ENCODE results near the gene PLA2G15. TPM values are rescaled to one million over a fixed set of nuclear protein-coding genes. Genes with fewer than 3 reads are reported as not detected.

PLA2G15 gene
- total and polyA plus RNA-seq, 2 donors (not counting 1 experiment from before 2014, with no cell fraction given), result 22.2 to 28.7 TPM

DNA sequence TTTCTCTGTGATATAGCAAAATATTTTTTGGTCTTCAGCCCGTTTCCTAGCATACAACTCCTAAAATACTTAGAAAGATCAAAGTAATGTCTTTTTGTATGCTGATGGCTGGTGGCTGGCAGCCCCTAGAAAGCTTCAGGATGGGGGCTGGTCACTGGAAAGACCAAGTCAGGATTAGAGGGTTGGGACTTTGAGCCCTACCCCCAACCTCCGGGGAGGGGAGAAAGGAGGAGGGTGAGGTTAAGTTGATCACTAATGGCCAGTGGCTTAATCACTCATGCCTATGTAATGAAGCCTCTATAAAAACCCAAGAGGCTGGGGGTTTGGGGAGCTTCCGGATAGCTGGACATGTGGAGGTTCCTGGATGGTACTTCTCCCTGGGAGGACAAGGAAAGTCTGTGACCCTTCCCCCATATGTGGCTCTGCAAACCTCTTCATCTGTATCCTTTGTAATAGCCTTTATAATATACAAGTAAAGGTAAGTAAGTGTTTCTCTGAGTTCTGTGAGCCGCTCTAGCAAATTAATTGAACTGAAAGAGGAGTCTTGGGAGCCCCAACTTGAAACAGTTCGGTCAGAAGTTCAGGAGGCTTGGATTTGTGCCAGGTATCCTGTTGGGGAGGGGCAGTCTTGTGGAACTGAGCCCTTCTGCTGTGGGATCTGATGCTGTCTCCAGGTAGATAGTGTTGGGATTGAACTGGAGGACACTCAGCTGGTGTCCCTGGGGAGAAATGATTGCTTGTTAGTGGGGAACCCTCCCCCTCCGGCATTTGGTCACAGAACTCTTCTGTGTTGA, 22.6 kb downstream of the PLA2G15 start:
- H3K79me2 ChIP-seq (ENCODE audit: control insufficient read depth, insufficient read depth, low read length), result peaks cover 58% of the 10 kb centered on the region
- TF ChIP-seq, protein P1, sequence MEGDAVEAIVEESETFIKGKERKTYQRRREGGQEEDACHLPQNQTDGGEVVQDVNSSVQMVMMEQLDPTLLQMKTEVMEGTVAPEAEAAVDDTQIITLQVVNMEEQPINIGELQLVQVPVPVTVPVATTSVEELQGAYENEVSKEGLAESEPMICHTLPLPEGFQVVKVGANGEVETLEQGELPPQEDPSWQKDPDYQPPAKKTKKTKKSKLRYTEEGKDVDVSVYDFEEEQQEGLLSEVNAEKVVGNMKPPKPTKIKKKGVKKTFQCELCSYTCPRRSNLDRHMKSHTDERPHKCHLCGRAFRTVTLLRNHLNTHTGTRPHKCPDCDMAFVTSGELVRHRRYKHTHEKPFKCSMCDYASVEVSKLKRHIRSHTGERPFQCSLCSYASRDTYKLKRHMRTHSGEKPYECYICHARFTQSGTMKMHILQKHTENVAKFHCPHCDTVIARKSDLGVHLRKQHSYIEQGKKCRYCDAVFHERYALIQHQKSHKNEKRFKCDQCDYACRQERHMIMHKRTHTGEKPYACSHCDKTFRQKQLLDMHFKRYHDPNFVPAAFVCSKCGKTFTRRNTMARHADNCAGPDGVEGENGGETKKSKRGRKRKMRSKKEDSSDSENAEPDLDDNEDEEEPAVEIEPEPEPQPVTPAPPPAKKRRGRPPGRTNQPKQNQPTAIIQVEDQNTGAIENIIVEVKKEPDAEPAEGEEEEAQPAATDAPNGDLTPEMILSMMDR (conservative IDR thresholded peaks at IDR 0.05 in 1 of 2, IDR thresholded peaks at IDR 0.05 in 1 of 2; ENCODE audit: low read depth in 1 of 2, low read length in 2 of 2), result no peak
- no peak overlapping the region for H3K27ac ChIP-seq (ENCODE audit: insufficient read depth, low read length)
- H4K20me1 ChIP-seq (ENCODE audit: control insufficient read depth, extremely low read depth, insufficient read depth, low read length), result no peaks in the 10 kb centered on the region
- no peak for DNase-seq (ENCODE audit: low read depth in 2 of 2)
- H3K4me3 ChIP-seq (replicated peaks in 1 of 4; ENCODE audit: control extremely low read depth in 1 of 4, insufficient read depth in 1 of 4, low read depth in 3 of 4, low read length in 4 of 4), result no peak overlapping the region
- H3K36me3 ChIP-seq (ENCODE audit: control insufficient read depth, insufficient read depth, low read length), result no peaks in the 10 kb centered on the region
- no peaks in the 10 kb centered on the region for H3K27me3 ChIP-seq (ENCODE audit: control insufficient read depth, insufficient read depth, low read length)
- no peak overlapping the region for H3K9ac ChIP-seq (ENCODE audit: insufficient read depth, low read length)
- no peaks in the 10 kb centered on the region for H3K9me3 ChIP-seq (ENCODE audit: control insufficient read depth, insufficient read depth, low read depth, low read length)
- peaks cover 5% of the 10 kb centered on the region for H3K4me1 ChIP-seq (ENCODE audit: control insufficient read depth, extremely low read depth, insufficient read depth, low read length)
- no peak overlapping the region for H2AFZ ChIP-seq (ENCODE audit: low read length)
- no peak overlapping the region for H3K4me2 ChIP-seq (ENCODE audit: extremely low read depth, insufficient read depth, low read length)

DNA sequence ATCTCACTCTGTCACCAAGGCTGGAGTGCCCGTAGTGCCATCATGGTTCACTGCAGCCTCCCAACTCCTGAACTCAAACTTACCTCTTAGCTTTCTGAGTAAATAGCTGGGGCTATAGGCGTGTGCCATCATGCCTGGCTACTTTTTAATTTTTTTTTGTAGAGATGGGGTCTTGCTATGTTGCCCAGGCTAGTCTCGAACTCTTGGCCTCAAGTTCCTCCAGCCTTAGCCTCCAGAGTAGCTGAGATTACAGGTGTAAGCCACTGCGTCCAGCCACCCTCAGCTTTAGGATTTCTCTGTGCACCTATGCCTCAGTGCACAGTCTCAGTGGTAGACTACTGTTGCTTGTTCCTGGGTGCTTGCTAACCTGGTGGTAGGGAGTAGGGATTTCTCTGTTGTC, 24.6 kb downstream of the PLA2G15 start:
- no peak for DNase-seq (ENCODE audit: low read depth in 2 of 2)
- Histone ChIP-seq H3K36me3 (ENCODE audit: control insufficient read depth, insufficient read depth, low read length) (peaks cover 5% of the 10 kb centered on the region), H3K9ac (ENCODE audit: insufficient read depth, low read length) (no peak overlapping the region), H4K20me1 (ENCODE audit: control insufficient read depth, extremely low read depth, insufficient read depth, low read length) (no peaks in the 10 kb centered on the region), H3K27me3 (ENCODE audit: control insufficient read depth, insufficient read depth, low read length) (no peaks in the 10 kb centered on the region), H3K79me2 (ENCODE audit: control insufficient read depth, insufficient read depth, low read length) (peaks cover 64% of the 10 kb centered on the region), H3K4me3 (replicated peaks in 1 of 4; ENCODE audit: control extremely low read depth in 1 of 4, insufficient read depth in 1 of 4, low read depth in 3 of 4, low read length in 4 of 4) (no peak overlapping the region), H3K4me1 (ENCODE audit: control insufficient read depth, extremely low read depth, insufficient read depth, low read length) (peaks cover 5% of the 10 kb centered on the region), H3K4me2 (ENCODE audit: extremely low read depth, insufficient read depth, low read length) (no peak overlapping the region), H3K27ac (ENCODE audit: insufficient read depth, low read length) (no peak overlapping the region), H2AFZ (ENCODE audit: low read length) (no peak overlapping the region), H3K9me3 (ENCODE audit: control insufficient read depth, insufficient read depth, low read depth, low read length) (no peaks in the 10 kb centered on the region)
- no peak for TF ChIP-seq EZH2 (IDR thresholded peaks at IDR 0.05; ENCODE audit: low read length, missing control alignments)
- TF ChIP-seq, protein P1 (conservative IDR thresholded peaks at IDR 0.05 in 1 of 2, IDR thresholded peaks at IDR 0.05 in 1 of 2; ENCODE audit: low read depth in 1 of 2, low read length in 2 of 2), result no peak

GRCh38 chr16:68270353-68270752, 25.2 kb downstream of the PLA2G15 start:
- Histone ChIP-seq H4K20me1 (ENCODE audit: control insufficient read depth, extremely low read depth, insufficient read depth, low read length) (no peaks in the 10 kb centered on the region), H3K9me3 (ENCODE audit: control insufficient read depth, insufficient read depth, low read depth, low read length) (no peaks in the 10 kb centered on the region), H2AFZ (ENCODE audit: low read length) (no peak overlapping the region), H3K79me2 (ENCODE audit: control insufficient read depth, insufficient read depth, low read length) (peaks cover 59% of the 10 kb centered on the region), H3K9ac (ENCODE audit: insufficient read depth, low read length) (no peak overlapping the region), H3K27me3 (ENCODE audit: control insufficient read depth, insufficient read depth, low read length) (no peaks in the 10 kb centered on the region), H3K4me2 (ENCODE audit: extremely low read depth, insufficient read depth, low read length) (no peak overlapping the region), H3K4me1 (ENCODE audit: control insufficient read depth, extremely low read depth, insufficient read depth, low read length) (peaks cover 5% of the 10 kb centered on the region), H3K4me3 (replicated peaks in 1 of 4; ENCODE audit: control extremely low read depth in 1 of 4, insufficient read depth in 1 of 4, low read depth in 3 of 4, low read length in 4 of 4) (no peak overlapping the region), H3K27ac (ENCODE audit: insufficient read depth, low read length) (no peak overlapping the region), H3K36me3 (ENCODE audit: control insufficient read depth, insufficient read depth, low read length) (peaks cover 5% of the 10 kb centered on the region)
- no peak for DNase-seq (ENCODE audit: low read depth in 2 of 2)
- TF ChIP-seq, protein P1 (conservative IDR thresholded peaks at IDR 0.05 in 1 of 2, IDR thresholded peaks at IDR 0.05 in 1 of 2; ENCODE audit: low read depth in 1 of 2, low read length in 2 of 2), result no peak
- TF ChIP-seq EZH2 (IDR thresholded peaks at IDR 0.05; ENCODE audit: low read length, missing control alignments), result no peak

Data from fibroblast of lung (primary cell).